ENCODE results near the gene IL17RC.

Gene IL17RC

DNA sequence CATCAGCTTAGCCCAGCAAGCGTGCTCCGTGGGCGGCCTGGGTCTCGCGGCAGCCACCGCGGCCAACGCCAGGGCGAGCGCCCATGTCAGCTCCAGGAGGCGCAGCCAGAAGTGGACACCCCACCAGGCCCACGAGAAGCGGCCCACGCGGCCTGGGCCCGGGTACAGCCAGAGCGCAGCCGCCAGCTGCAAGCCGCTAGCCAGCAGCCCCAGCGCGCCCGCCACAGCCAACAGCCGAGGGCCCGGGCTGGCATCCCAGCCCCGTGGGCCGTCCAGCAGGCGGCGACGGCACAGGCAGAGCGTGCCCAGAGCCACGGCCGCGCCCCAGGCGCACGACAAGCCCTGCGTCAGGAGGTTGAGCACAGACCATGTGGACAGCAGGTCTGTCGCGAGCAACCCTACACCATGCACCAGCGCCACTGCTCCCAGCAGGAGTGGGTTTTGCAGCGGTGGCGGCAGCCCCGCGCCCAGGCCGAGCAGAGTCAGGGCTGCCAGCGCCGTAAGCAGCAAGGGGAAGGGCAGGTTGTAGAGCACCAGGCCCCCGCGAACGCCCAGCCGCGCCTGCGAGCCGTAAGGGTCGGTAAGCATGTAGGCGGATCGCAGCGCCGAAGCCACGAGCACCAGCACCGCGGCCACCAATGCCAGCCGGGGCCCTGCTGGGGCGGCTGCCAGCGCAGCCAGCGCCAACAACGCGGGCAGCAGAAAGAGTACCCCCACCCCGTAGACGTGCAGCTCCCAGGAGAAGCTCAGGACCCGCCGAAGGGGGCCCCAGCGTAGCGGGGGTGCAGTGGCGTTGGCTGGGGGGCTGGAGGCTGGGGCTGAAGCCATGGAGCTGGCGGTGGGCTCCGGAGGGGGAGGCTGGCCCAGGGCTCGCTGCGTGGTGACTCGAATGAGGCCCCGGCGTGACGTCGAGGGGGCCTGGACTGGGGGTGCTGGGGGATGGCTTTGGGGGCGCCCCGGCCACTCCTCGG lies 30.4 kb downstream of the IL17RC start:
- DNase-seq: no peak

- no peak for DNase-seq
Observed at GRCh38 chr3:9948586-9948985, 31.7 kb downstream of the IL17RC start.

GRCh38 chr3:9949115-9949514 lies 32.2 kb downstream of the IL17RC start:
- no peak for DNase-seq

GRCh38 chr3:9949626-9950025 lies 32.7 kb downstream of the IL17RC start:
- DNase-seq: no peak

- DNase-seq: no peak
Observed at GRCh38 chr3:9951126-9951525, 34.2 kb downstream of the IL17RC start.

- no peak for DNase-seq
Observed at GRCh38 chr3:9951598-9951961, 34.7 kb downstream of the IL17RC start.

- no peak for DNase-seq
Observed at GRCh38 chr3:9951962-9952805, 35.3 kb downstream of the IL17RC start, which contains the start of gene PRRT3. TSS of gene PRRT3 (minus strand) at chr3:9952408. CDS start at chr3:9950115, 2,293 bp downstream.

DNA sequence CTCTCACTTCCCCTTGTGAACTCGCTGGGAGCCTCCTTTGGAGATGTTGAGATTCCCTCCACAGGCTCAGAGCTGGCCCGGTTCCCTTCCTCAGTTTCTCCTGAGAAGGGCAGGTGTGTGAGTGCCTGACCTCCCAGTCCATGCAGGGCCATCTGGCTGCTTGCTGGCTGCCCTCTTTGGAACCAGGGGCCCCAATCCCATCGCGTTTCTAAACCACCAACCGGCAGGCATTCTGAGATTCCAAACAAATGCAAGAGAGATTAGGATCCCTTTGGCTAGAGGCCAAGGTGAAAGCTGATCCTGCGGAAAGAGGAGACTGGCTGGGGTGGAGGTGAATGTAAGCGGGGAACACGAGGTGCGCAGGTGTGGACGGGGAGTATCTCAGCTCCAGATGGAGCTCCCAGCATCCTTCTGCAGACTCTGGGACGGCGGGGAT lies 38.2 kb downstream of the IL17RC start:
- DNase-seq: no peak

DNA sequence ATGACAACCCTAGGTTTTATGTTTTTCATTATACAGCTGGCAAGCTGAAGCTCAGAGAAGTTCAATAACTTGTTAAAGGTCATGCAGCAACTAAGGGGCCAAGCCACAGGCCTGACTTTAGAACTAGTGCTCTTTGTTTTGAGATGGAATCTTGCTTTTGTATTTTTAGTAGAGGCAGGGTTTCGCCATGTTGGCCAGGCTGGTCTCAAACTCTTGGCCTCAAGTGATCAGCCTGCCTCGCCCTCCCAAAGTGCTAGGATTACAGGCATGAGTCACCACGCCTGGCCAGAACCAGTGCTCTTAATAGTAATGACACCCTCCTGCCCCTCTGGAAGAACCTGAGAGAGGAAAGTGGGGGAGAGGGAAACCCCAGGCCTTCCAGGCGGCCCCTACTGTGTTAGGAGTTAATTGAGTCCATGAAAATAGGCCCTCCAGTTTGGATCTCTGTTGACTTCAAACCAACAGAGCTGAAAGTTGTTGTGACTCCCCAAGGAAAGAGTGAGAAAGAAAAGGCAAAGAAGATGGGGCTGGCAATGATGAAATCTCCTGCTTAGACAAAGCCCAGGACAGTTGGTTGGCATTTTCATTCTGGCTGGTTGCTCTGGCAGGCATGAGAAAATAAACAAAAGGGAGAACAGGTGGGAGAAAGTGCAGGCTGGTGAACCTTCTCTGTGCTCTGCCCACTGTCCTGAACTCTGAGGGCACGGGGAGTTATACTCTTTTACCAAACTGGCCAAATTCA lies 38.9 kb downstream of the IL17RC start:
- DNase-seq: no peak

GRCh38 chr3:9957214-9957613 lies 40.3 kb downstream of the IL17RC start:
- no peak for DNase-seq

DNA sequence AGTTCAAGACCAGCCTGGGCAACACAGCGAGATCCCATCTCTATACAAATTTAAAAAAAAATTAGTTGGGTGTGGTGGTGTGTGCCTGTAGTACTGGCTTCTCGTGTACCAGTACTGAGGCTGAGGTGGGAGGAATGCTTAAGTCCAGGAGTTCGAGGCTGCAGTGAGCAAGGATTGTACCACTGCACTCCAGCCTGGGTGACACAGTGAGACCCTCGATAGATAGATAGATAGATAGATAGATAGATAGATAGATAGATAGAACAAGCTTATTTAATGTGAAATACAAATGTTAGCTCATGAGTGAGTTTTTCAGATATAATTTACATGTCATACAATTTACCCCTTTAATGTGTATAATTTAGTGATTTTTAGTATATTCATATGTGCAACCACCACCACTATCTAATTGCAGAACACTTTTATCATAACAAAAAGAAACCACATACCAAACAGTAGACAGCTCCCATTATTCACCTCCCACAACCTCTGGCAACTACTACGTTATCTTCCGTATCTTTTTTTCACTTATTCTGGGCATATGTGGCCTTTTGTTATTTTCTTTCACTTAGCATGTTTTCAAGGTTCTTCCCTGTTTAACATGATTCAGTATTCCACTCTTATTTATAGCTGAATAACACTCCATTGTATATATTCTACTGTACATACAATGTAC lies 48.4 kb downstream of the IL17RC start:
- no peak for DNase-seq

GRCh38 chr3:9966841-9967240 lies 49.9 kb downstream of the IL17RC start:
- DNase-seq: no peak

DNA sequence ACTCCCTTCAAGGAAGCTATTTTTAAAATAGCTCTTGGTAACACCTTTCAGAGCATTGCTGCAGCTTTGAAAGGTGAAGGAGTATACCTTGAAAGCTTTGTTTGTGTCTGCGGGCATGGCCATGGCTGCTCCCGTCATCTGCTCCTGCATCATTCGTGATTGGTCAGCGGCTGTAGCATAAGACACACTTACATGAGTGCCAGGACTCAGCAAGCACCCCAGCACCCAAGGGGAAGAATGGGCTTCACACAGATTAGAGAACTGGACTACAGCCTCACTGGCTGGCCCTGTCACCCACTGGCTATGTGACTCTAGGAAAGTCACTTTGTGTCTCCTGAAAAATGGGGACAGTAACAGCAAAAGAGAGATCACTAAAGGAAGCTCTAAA lies 52.7 kb downstream of the IL17RC start:
- no peak for DNase-seq

DNA sequence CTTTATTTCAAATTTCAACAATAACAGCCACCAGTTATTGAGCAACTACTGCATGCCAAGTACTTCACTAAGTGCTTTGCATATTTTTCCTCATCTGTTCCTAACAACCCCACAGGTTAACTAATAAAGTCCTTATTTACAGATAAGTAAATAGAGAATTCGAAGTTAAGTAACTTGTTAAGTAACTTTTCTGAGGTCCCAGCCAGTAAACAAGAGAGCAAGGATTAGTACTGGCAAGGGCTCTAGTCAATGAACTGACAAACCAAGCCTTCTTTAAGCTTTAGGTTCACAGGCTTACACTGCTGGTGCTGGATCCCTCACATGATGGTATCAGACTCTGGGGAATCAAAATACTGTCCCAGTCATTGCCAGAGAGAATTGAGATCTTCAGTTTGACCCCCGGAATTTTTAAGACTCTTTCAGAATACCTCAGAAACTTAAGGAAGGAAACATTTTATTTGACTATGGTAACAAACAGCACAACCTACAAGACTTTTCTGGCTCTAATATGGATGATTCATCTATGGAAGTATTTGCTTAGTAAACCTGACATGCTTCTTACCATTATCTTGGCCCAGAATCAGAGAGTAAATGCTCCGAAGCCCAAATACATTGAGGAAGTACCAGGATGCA lies 53.2 kb downstream of the IL17RC start:
- DNase-seq: no peak

GRCh38 chr3:9976721-9977709 lies 60.1 kb downstream of the IL17RC start:
- DNase-seq: peak; percentile 15

DNA sequence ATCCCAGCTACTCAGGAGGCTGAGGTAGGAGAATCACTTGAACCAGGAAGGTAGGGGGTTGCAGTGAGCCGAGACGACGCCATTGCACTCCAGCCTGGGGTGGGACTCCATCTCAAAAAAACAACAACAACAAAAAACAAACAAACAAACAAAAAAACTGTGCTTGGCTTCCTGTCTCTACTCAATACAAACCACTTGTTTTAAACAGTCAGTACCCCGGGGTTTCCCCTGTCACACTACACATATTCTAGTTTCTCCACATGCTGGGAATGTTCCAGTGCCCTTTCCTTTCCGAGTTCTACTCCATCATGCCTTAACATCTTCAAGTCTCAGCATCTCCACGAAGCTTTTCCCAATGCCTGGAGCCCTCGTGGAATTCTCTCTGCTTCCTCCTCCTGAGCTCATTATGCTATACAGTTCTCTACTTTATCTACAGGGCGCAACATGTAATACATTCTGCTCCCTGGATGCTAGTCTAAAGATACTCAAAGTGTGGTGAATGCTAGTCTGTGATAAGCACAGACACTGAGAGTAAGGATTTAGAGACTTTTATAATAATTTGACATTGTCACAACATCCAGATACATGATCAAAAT lies 61.9 kb downstream of the IL17RC start:
- no peak for DNase-seq

DNA sequence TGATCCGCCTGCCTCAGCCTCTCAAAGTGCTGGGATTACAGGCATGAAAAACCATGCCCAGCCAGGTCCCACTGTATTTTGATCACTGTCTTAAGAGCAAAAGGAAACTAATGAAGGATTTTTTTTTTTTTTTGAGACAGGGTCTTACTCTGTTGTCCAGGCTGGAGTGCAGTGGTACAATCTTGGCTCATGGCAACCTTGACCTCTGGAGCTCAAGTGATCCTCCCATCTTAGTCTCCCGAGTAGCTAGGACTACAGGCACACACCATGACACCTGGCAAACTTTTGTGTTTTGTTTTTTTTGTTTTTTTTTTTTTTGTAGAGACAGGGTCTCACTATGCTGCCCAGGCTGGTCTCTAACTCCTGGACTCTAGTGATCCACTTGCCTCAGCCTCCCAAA lies 63.4 kb downstream of the IL17RC start:
- no peak for DNase-seq

Data from KG1 (cell line).